Stromal cell of bone marrow (primary cell): Measurements from ENCODE around the gene SLC39A1.

ENCODE experiments used
- DNase-seq: peaks from one replicate; pipeline ENCODE4 v3.0.0-alpha.2; 2012; ENCODE audit warnings: low read depth

SLC39A1 gene

GRCh38 chr1:153951801-153952200, 11.5 kb downstream of the SLC39A1 start:
- no peak for DNase-seq

- DNase-seq: no peak
Observed at GRCh38 chr1:153951183-153951582, 12.2 kb downstream of the SLC39A1 start.

GRCh38 chr1:153946622-153947241, 16.6 kb downstream of the SLC39A1 start, which contains the start of gene DENND4B:
TSS of gene DENND4B (minus strand) at chr1:153946718. CDS start at chr1:153944374, 2,344 bp downstream.
- peak; percentile 59 for DNase-seq

GRCh38 chr1:153945795-153946621, 17.3 kb downstream of the SLC39A1 start:
- DNase-seq: peak; percentile 56

- DNase-seq: no peak
Observed at GRCh38 chr1:153945131-153945794, 18.1 kb downstream of the SLC39A1 start.

GRCh38 chr1:153944827-153945117, 18.6 kb downstream of the SLC39A1 start:
- no peak for DNase-seq

- no peak for DNase-seq
Observed at GRCh38 chr1:153944005-153944826, 19.1 kb downstream of the SLC39A1 start.

GRCh38 chr1:153942766-153943549, 20.4 kb downstream of the SLC39A1 start:
- no peak for DNase-seq

GRCh38 chr1:153941826-153942725, 21.3 kb downstream of the SLC39A1 start:
- no peak for DNase-seq

- no peak for DNase-seq
Observed at GRCh38 chr1:153940756-153941155, 22.6 kb downstream of the SLC39A1 start.

GRCh38 chr1:153939476-153939875, 23.9 kb downstream of the SLC39A1 start:
- DNase-seq: no peak

- DNase-seq: no peak
Observed at GRCh38 chr1:153938996-153939395, 24.3 kb downstream of the SLC39A1 start.

- DNase-seq: no peak
Observed at GRCh38 chr1:153937331-153937730, 26.0 kb downstream of the SLC39A1 start.

GRCh38 chr1:153936011-153936802, 27.1 kb downstream of the SLC39A1 start:
- DNase-seq: no peak

- no peak for DNase-seq
Observed at GRCh38 chr1:153934746-153935145, 28.6 kb downstream of the SLC39A1 start.

GRCh38 chr1:153933955-153934354, 29.4 kb downstream of the SLC39A1 start:
- DNase-seq: no peak

- DNase-seq: no peak
Observed at GRCh38 chr1:153933430-153933829, 29.9 kb downstream of the SLC39A1 start.

- no peak for DNase-seq
Observed at GRCh38 chr1:153932156-153933131, 30.9 kb downstream of the SLC39A1 start.
